HG03575 (cell line): ENCODE measurements around the gene ZSCAN16.
"Not testable (repeated sequence)": the region's sequence is repeated elsewhere in the genome, so short reads cannot be mapped to it uniquely, and the experiment has no call there.

ENCODE experiments used
- ATAC-seq: cut with Tn5 transposase; IDR thresholded peaks from one replicate; pipeline ENCODE4 v1.9.1; 2021; ENCODE audit not compliant: unreplicated experiment, insufficient number of reproducible peaks, low FRiP score; ENCODE audit errors: extremely low read depth

ZSCAN16 gene

GRCh38 chr6:28124350-28124970, at the start of gene ZSCAN16:
Gene ZSCAN16 (plus strand): TSS chr6:28124609. CDS start chr6:28125444, 835 bp downstream.
- no peak for ATAC-seq

GRCh38 chr6:28078050-28078449, 46.4 kb upstream of the ZSCAN16 start:
- ATAC-seq = no peak

GRCh38 chr6:28078836-28079235, 45.6 kb upstream of the ZSCAN16 start:
- ATAC-seq = no peak

DNA sequence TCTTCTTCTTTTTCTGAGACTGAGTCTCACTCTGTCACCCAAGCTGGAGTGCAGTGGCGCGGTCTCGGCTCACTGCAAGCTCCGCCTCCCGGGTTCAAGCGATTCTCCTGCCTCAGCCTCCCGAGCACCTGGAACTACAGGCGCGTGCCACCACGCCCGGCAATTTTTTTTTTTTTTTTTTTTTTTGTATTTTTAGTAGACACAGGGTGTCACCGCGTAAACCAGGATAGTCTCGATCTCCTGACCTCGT, 44.1 kb upstream of the ZSCAN16 start, which contains the start of gene ZNF165:
ZNF165 (plus strand) TSS at position 188 of the 250 bp plus-strand sequence. CDS start 4,913 bp downstream, outside the sequence.
- ATAC-seq = not testable (repeated sequence)

- ATAC-seq = peak; percentile 22
Measured at GRCh38 chr6:28080631-28081485, 43.6 kb upstream of the ZSCAN16 start.

GRCh38 chr6:28081486-28081751, 43.0 kb upstream of the ZSCAN16 start:
- peak; percentile 44 for ATAC-seq

- ATAC-seq = no peak
Measured at GRCh38 chr6:28082939-28083338, 41.5 kb upstream of the ZSCAN16 start.

GRCh38 chr6:28089054-28089453, 35.4 kb upstream of the ZSCAN16 start:
- ATAC-seq = no peak

DNA sequence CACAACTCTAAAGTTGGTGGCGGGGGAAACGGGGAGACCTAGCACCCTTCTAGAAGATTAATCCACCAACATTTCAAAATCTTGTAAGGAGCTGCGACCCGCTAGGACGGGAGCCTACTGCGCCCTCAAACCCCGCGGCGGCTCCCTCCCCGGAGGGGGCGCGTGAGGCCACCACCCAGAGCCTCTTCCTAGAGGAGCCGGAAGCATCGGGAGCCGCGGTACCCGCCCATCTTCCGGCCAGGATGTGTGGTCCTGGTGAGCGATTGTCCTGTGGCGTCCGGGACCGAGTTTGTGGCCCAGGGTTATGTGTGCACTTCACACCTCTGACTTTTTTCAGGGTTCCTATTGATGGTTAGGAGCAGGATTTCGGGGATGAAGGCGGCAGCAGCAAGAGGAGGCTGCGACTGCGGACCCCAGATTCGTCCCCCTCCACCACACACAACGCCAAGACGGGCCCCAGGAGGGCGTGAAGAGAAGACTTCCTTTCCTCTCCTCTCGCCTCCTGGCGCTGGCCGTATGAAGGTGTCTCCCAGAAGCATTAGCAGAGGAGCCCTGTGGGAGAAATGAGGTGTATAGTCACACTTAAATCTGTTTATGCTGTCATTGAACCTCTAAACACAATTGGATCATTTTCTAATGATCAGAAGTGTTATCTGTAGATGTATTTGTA, 33.4 kb upstream of the ZSCAN16 start:
- no peak for ATAC-seq

- ATAC-seq = not testable (repeated sequence)
Measured at GRCh38 chr6:28102222-28102621, 22.2 kb upstream of the ZSCAN16 start.

DNA sequence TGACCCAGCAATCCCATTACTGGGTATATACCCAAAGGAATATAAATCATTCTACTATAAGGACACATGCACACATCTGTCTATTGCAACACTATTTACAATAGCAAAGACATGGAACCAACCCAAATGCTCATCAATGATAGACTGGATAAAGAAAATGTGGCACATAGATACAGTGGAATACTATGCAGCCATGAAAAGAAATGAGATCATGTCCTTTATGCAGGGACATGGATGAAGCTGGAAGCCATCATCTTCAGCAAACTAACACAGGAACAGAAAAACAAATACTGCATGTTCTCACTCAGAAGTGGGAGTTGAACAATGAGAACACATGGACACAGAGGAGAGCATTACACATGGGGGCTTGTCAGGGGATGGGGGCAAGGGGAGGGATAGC, 21.7 kb upstream of the ZSCAN16 start:
- not testable (repeated sequence) for ATAC-seq

DNA sequence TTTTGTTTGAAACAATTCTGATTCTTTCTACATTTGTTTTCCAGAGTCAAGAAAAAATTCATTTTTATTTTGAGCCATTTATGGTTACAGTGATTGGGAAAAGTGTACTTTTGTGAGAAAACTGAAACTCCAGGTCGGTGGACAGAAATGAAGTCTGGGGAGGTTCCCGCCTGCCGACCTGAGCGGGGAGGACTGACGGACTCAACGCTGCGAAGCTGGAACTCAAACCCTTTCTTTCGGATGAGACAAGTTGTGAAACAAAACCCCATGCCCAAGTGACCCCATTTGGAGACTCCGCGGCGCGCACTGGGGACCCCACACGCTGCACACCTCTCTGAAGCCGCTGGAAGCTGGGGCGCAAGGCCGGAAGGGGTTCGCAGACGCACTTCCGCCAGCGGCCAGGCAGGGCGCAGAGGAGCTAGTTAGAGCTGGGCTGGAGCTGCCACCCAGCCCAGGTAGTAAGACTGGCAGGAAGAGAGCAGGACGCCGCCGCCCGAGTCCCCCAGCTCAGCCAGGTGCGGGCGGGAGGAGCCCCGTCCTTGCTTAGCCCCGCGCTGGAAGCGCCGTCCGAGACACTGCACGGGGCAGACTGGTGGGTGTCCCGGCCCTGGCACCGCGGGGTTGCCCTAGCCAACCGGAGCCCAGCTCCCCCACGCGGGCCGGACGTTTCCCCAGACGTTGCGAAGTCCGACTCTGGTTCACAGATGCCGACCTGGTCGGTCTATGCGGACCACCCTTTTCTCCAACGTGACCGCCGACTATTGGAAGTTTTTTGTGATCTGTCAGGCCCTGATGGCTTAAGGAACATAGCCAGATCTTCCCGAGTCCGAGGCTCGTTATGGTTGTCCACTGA, 19.8 kb upstream of the ZSCAN16 start:
- ATAC-seq = no peak

- no peak for ATAC-seq
Measured at GRCh38 chr6:28105245-28105639, 19.2 kb upstream of the ZSCAN16 start.

GRCh38 chr6:28107506-28107905, 16.9 kb upstream of the ZSCAN16 start:
- ATAC-seq = no peak

DNA sequence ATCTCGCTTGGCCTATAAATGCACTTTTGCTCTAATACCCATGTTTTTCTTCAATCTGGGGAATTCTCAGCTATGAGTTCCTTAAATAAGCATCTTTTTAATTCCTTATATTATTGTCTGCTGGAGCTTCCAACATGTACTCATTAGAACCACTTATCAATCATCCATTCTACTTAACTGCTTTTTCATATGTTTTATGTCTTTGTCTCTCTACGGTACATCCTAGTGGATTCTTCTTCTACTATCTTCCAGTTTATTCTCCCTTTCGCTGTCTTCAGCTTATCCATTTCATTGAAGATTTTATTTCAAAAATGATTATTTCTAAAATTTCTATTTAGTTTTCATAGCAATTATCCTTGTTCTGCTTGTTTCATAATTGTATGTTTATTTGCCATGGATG, 12.4 kb upstream of the ZSCAN16 start:
- ATAC-seq = no peak

DNA sequence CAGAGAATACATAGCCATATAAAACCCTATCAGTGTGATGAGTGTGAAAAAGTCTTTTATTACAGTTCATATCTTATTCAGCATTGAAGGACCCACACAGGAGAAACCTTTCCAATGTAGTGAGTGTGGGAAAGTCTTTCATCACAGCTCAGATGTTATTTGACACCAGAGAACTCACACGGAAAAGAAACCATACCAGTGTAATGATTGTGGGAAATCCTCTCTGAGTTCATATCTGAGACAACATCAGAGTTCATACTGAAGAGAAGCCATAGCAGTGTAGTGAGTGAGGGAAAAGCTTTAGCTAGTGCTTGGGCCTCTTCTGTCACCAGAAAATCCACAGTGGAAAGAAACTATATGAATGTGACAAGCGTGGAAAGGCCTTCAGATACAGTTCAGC, 8.6 kb upstream of the ZSCAN16 start:
- ATAC-seq = no peak

GRCh38 chr6:28117386-28118050, 6.9 kb upstream of the ZSCAN16 start:
- no peak for ATAC-seq

DNA sequence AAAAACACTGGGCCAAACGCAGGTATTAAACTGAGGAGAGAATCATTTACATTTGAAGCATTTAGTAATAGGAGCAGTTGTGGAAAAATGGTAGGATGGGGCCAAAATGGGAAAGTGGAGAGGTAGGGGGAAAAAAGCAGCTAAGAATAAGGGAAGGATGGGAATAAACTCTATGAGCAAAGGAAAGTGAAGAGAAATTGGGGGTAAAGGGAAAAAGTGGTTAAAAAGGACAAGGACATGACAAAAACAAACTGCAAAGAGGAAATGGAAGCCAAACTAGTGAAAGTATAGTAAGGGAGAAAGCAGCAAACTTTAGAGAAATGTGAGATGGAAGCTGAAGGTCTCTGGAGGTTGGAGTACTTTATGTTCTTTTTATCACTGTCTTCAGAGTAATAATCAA, 6.2 kb upstream of the ZSCAN16 start:
- ATAC-seq = no peak

GRCh38 chr6:28121876-28122275, 2.5 kb upstream of the ZSCAN16 start:
- ATAC-seq = no peak
